MCF 10A (cell line): ENCODE measurements around the gene ZC3H7A. TPM values are rescaled to one million over a fixed set of nuclear protein-coding genes. Genes with fewer than 3 reads are reported as not detected.
A peak's percentile ranks its signal among the peaks of the same experiment; 100 is the strongest.

Source experiments
- BruUV-seq: library from RNA; stranded (reverse); fragments of 400-500 nt; replicated peaks from 2 replicates; lab custom pipeline; 2021; lab: Mats Ljungman, UMichigan
- CTCF ChIA-PET: fragments of 300-600 bp; sonication (Branson Sonifier 250); formaldehyde crosslinking; extraction: SDS; loops from one replicate; lab custom pipeline; 2021; ENCODE audit warnings: antibody characterized with exemption, inconsistent platforms; lab: Yijun Ruan, JAX
- POLR2A ChIA-PET: fragments of 300-600, 350-650 bp; sonication (Branson Sonifier 250); formaldehyde crosslinking; extraction: SDS; loops from one replicate; lab custom pipeline; 2020; ENCODE audit warnings: antibody characterized with exemption, inconsistent platforms; lab: Yijun Ruan, JAX
- DNase-seq: peaks from one replicate; pipeline ENCODE4 v3.0.0-alpha.2; 2018; ENCODE audit not compliant: unreplicated experiment
- H3K27ac Mint-ChIP-seq: one replicate; pipeline ENCODE4 v1.8.0; 2022; ENCODE audit warnings: mild to moderate bottlenecking, low read depth, mixed read lengths; ENCODE audit not compliant: unreplicated experiment
- H3K27me3 Mint-ChIP-seq: one replicate; pipeline ENCODE4 v1.8.0; 2022; ENCODE audit warnings: mixed read lengths; ENCODE audit not compliant: insufficient read depth, unreplicated experiment
- H3K36me3 Mint-ChIP-seq: one replicate; pipeline ENCODE4 v1.8.0; 2022; ENCODE audit warnings: mild to moderate bottlenecking, moderate library complexity, mixed read lengths; ENCODE audit not compliant: insufficient read depth, unreplicated experiment
- H3K4me1 Mint-ChIP-seq: one replicate; pipeline ENCODE4 v1.8.0; 2022; ENCODE audit warnings: mixed read lengths; ENCODE audit not compliant: insufficient read depth, unreplicated experiment
- H3K4me3 Mint-ChIP-seq: one replicate; pipeline ENCODE4 v1.8.0; 2022; ENCODE audit warnings: mild to moderate bottlenecking, moderate library complexity, mixed read lengths; ENCODE audit not compliant: unreplicated experiment
- H3K9me3 Mint-ChIP-seq: one replicate; pipeline ENCODE4 v1.8.0; 2022; ENCODE audit warnings: mixed read lengths; ENCODE audit not compliant: unreplicated experiment
- intact Hi-C: fragments of 100-400 bp; cut with micrococcal nuclease; formaldehyde crosslinking; loops from 2 replicates; pipeline ENCODE4 v1.14.1; 2022
- total RNA-seq: library from RNA; stranded (reverse); gene quantifications from 2 replicates; pipeline ENCODE4 v1.2.3, GENCODE V29; 2022
- TF ChIP-seq, protein P1 (sequence below): fragments of 200-600 bp; IDR thresholded peaks from one replicate; pipeline ENCODE4 v1.8.0; 2022; ENCODE audit warnings: antibody characterized with exemption, mild to moderate bottlenecking; ENCODE audit not compliant: unreplicated experiment

The ZC3H7A gene
- total RNA-seq, 1 experiment from 2014 or later = 66.9 TPM

DNA sequence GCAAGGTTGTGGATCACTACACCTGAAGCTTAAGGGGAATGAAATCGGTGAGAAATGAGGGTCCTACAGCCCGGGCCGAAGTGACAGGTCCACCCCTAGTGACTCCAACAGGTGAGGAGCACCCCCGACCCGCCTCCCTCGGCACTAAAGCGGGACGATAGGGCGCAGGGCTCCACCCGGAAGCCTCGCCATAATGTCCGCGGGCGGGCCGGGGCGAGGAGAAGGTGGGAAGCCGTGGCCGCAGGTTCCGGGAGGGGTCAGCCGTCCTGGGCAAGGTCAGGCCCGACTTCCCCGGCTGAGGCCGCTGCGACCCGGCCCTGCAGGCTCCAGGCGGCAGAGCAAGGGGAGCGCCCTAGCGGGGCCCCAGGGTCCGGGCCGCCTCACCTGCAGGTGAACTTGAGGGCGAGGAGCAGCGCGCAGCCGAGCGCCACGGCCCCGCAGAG is 54.9 kb downstream of the ZC3H7A start:
- TF ChIP-seq, protein P1, sequence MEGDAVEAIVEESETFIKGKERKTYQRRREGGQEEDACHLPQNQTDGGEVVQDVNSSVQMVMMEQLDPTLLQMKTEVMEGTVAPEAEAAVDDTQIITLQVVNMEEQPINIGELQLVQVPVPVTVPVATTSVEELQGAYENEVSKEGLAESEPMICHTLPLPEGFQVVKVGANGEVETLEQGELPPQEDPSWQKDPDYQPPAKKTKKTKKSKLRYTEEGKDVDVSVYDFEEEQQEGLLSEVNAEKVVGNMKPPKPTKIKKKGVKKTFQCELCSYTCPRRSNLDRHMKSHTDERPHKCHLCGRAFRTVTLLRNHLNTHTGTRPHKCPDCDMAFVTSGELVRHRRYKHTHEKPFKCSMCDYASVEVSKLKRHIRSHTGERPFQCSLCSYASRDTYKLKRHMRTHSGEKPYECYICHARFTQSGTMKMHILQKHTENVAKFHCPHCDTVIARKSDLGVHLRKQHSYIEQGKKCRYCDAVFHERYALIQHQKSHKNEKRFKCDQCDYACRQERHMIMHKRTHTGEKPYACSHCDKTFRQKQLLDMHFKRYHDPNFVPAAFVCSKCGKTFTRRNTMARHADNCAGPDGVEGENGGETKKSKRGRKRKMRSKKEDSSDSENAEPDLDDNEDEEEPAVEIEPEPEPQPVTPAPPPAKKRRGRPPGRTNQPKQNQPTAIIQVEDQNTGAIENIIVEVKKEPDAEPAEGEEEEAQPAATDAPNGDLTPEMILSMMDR = no peak
- ChIA-PET CTCF (interaction anchor here (0.6 to 2.4 kb wide), 7 partner anchors 11 to 778 kb away, joined by 3 to 13 read pairs (median 4); partner anchors contain the start of gene ZC3H7A), POLR2A (interaction anchor here (0.6 to 7.5 kb wide), 33 partner anchors 8 to 379 kb away, joined by 3 to 73 read pairs (median 4); partner anchors contain the start of genes GSPT1, RSL1D1 and ZC3H7A)
- H3K36me3 Mint-ChIP-seq = peaks cover 26% of the 10 kb centered on the region
- H3K4me3 Mint-ChIP-seq = peak overlapping the region; percentile 86
- H3K9me3 Mint-ChIP-seq = no peaks in the 10 kb centered on the region
- peak overlapping the region; percentile 94 for H3K27ac Mint-ChIP-seq
- intact Hi-C loops = loop anchor here (5.0 kb wide), 2 partner anchors 55 to 325 kb away; partner anchors contain the start of gene ZC3H7A
- no peaks in the 10 kb centered on the region for H3K27me3 Mint-ChIP-seq
- BruUV-seq = no TSS peak
- peaks cover 31% of the 10 kb centered on the region for H3K4me1 Mint-ChIP-seq
- peak; percentile 38 for DNase-seq

DNA sequence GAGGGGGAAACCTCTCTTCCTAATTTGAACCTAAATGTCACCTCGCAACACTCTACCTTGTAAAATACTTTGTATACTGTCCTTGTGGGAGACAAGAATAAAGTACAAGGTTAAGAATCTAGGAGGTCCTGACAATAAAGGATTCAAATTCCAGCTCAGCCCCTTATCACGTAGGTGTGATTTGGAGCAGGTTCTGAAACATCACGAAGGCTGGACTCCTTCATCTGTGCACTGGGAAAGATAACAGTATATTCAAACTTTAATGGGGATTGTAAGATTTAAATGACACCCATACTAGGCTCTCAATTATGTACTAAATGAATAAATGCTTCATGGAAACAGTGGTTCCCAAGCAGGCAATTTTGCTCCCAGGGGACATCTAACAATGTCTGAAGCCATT is 56.5 kb downstream of the ZC3H7A start:
- Mint-ChIP-seq H3K4me1 (peaks cover 31% of the 10 kb centered on the region), H3K27me3 (no peaks in the 10 kb centered on the region), H3K9me3 (no peaks in the 10 kb centered on the region), H3K4me3 (peak overlapping the region; percentile 86), H3K36me3 (peaks cover 31% of the 10 kb centered on the region), H3K27ac (peak overlapping the region; percentile 94)
- intact Hi-C loops = loop anchor here (5.0 kb wide), 2 partner anchors 57 to 327 kb away; partner anchors contain the start of gene ZC3H7A
- POLR2A ChIA-PET = interaction anchor here (3.3 to 7.5 kb wide), 2 partner anchors 56 to 96 kb away, joined by 31 to 73 read pairs; partner anchors contain the start of gene ZC3H7A
- CTCF ChIA-PET = interaction anchor here (1.2 to 2.4 kb wide), 2 partner anchors 26 to 57 kb away, joined by 4 to 13 read pairs; partner anchors contain the start of gene ZC3H7A
- no TSS peak for BruUV-seq
- DNase-seq = no peak
- TF ChIP-seq, protein P1 = no peak

DNA sequence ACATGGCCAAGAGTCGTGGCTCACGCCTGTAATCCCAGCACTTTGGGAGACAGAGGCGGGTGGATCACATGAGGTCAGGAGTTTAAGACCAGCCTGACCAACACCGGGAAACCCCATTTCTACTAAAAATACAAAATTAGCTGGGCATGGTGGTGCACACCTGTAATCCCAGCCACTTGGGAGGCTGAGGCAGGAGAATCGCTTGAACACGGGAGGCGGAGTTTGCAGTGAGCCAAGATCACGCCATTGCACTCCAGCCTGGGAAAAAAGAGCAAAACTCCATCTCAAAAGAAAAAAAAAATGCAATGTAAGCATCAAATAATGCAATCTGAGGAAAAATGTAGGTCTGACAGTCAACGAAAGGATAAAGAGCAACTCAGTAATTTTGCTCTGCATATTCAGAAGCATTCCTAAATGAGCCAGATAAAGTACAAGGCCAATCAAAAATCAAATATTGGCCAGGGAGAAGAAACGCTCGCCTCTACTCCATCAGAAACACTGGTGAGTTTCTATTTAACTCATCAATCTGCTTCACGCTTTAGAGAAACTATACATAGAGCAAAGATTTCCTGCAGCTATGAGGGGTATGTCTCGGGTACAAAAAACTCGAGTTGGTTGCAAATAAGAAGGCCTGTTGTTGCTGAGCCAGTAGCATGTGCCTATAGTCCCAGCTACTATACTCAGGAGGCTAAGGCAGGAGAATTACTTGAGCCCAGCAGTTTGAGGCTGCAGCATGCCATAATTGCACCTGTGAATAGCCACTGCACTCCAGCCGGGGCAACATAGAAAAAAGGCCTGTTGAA is 58.1 kb downstream of the ZC3H7A start:
- TF ChIP-seq, protein P1 = no peak
- Mint-ChIP-seq H3K27ac (no peak overlapping the region), H3K9me3 (no peaks in the 10 kb centered on the region), H3K36me3 (peaks cover 45% of the 10 kb centered on the region), H3K4me1 (peaks cover 27% of the 10 kb centered on the region), H3K4me3 (peak overlapping the region; percentile 86), H3K27me3 (no peaks in the 10 kb centered on the region)
- CTCF ChIA-PET = interaction anchor here (0.7 to 1.2 kb wide), 4 partner anchors 25 to 352 kb away, joined by 3 to 4 read pairs (median 3); no protein-coding TSS in a partner anchor
- no TSS peak for BruUV-seq
- POLR2A ChIA-PET = interaction anchor here (0.8 to 7.5 kb wide), 3 partner anchors 22 to 96 kb away, joined by 3 to 73 read pairs (median 5); partner anchors contain the start of gene ZC3H7A
- no peak for DNase-seq
- intact Hi-C loops = no loop called here

DNA sequence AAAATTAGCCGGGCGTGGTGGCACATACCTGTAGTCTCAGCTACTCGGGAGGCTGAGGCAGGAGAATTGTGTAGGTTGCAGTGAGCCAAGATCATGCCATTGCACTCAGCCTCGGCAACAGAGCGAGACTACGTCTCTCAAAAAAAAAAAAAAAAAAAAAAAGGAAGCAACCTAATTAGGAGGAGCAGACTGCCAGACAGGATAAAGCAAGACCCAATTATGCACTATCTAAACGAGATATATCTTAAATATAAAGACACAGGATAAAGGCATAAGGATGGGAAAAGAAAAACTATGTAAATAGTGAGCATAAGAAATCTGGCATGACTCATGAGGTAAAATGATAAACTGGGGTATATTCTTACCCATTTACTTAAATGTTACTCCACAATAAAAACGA is 59.3 kb downstream of the ZC3H7A start:
- DNase-seq = no peak
- H3K27ac Mint-ChIP-seq = no peak overlapping the region
- ChIA-PET CTCF (interaction anchor here (0.6 to 1.1 kb wide), 3 partner anchors 24 to 351 kb away, joined by 3 to 4 read pairs (median 3); no protein-coding TSS in a partner anchor), POLR2A (interaction anchor here (0.8 kb wide), 1 partner anchor 21 kb away, joined by 3 read pairs; no protein-coding TSS in a partner anchor)
- no TSS peak for BruUV-seq
- intact Hi-C loops = no loop called here
- TF ChIP-seq, protein P1 = no peak
- peaks cover 58% of the 10 kb centered on the region for H3K36me3 Mint-ChIP-seq
- H3K9me3 Mint-ChIP-seq = no peaks in the 10 kb centered on the region
- H3K27me3 Mint-ChIP-seq = no peaks in the 10 kb centered on the region
- H3K4me1 Mint-ChIP-seq = peaks cover 24% of the 10 kb centered on the region
- no peak overlapping the region for H3K4me3 Mint-ChIP-seq
